CD4-positive, alpha-beta T cell treated with Interleukin-2 at 100 ng/mL for 4 hours (primary cell): ENCODE measurements around the gene NPIPB2.
"Not testable (repeated sequence)": the region's sequence is repeated elsewhere in the genome, so short reads cannot be mapped to it uniquely, and the experiment has no call there.

Experiments
- DNase-seq: peaks from one replicate; pipeline ENCODE4 v3.0.0-alpha.2; 2020; ENCODE audit warnings: low spot score

Gene NPIPB2

GRCh38 chr16:11957591-11958395 lies 15.9 kb upstream of the NPIPB2 start:
- no peak for DNase-seq

GRCh38 chr16:11956558-11956957 lies 14.7 kb upstream of the NPIPB2 start:
- DNase-seq = no peak

GRCh38 chr16:11955713-11956123 lies 13.9 kb upstream of the NPIPB2 start:
- DNase-seq = no peak

GRCh38 chr16:11953576-11953975 lies 11.7 kb upstream of the NPIPB2 start:
- not testable (repeated sequence) for DNase-seq

GRCh38 chr16:11950388-11950787 lies 8.5 kb upstream of the NPIPB2 start:
- no peak for DNase-seq

- DNase-seq = peak; percentile 3
These were observed 7.7 kb upstream of the NPIPB2 start for GRCh38 chr16:11949527-11949926.

GRCh38 chr16:11948819-11949218 lies 7.0 kb upstream of the NPIPB2 start:
- DNase-seq = no peak

- DNase-seq = no peak
These were observed 4.6 kb upstream of the NPIPB2 start for GRCh38 chr16:11946433-11946832.

- DNase-seq = not testable (repeated sequence)
These were observed 14.5 kb downstream of the NPIPB2 start for GRCh38 chr16:11927350-11927749.

GRCh38 chr16:11924046-11924445 lies 17.8 kb downstream of the NPIPB2 start:
- not testable (repeated sequence) for DNase-seq

GRCh38 chr16:11916524-11917285 lies 25.1 kb downstream of the NPIPB2 start:
- DNase-seq = no peak

GRCh38 chr16:11915644-11916523 lies 26.0 kb downstream of the NPIPB2 start, which contains the start of gene GSPT1:
Gene GSPT1 (minus strand): TSS chr16:11915956. CDS start chr16:11915720, 236 bp downstream.
- peak; percentile 99 for DNase-seq

- peak; percentile 17 for DNase-seq
These were observed 26.7 kb downstream of the NPIPB2 start for GRCh38 chr16:11915114-11915643.

- DNase-seq = peak; percentile 28
These were observed 27.4 kb downstream of the NPIPB2 start for GRCh38 chr16:11914210-11915113.

- peak; percentile 46 for DNase-seq
These were observed 28.3 kb downstream of the NPIPB2 start for GRCh38 chr16:11913425-11914079.

- no peak for DNase-seq
These were observed 31.9 kb downstream of the NPIPB2 start for GRCh38 chr16:11909653-11910545.

- DNase-seq = no peak
These were observed 34.5 kb downstream of the NPIPB2 start for GRCh38 chr16:11907160-11907970.

- DNase-seq = no peak
These were observed 37.9 kb downstream of the NPIPB2 start for GRCh38 chr16:11903906-11904305.
